ENCODE measurements around the gene PCGF3. TPM values are rescaled to one million over a fixed set of nuclear protein-coding genes. Genes with fewer than 3 reads are reported as not detected.

PCGF3 gene
- total and polyA plus RNA-seq, 3 experiments from 2014 or later = 4.8 to 26.1 (median 24.7) TPM

- CTCF ChIA-PET = interaction anchor here (0.8 to 2.5 kb wide), 2 partner anchors 16 to 39 kb away, joined by 3 to 8 read pairs; no protein-coding TSS in a partner anchor
- peak overlapping the region; percentile 91 to 98 (median 93) for H3K4me3 Mint-ChIP-seq
- peaks cover 0 to 2% (median 0%) of the 10 kb centered on the region in 5 donors for H3K9me3 Mint-ChIP-seq
- peaks cover 8 to 40% (median 10%) of the 10 kb centered on the region in 3 donors for H3K36me3 Mint-ChIP-seq
- no peaks in the 10 kb centered on the region for H3K9me3 ChIP-seq (ENCODE audit: low read length)
- POLR2A ChIA-PET = interaction anchor here (0.5 to 1.4 kb wide), 7 partner anchors 26 to 262 kb away, joined by 3 to 4 read pairs (median 4); partner anchors contain the start of genes ATP5ME and MYL5
- H3K4me1 Mint-ChIP-seq = peaks cover 38 to 65% (median 43%) of the 10 kb centered on the region in 3 donors
- H3K27ac ChIP-seq (ENCODE audit: low read depth, low read length) = peak overlapping the region; percentile 94
- peak overlapping the region; percentile 91 to 99 (median 95) for H3K27ac Mint-ChIP-seq
- peaks cover 28% of the 10 kb centered on the region for H3K4me1 ChIP-seq (ENCODE audit: insufficient read depth, low read length)
- H3K27me3 ChIP-seq (ENCODE audit: insufficient read depth, low read length, poor library complexity, severe bottlenecking) = peaks cover 19% of the 10 kb centered on the region
- peaks cover 9% of the 10 kb centered on the region for H3K36me3 ChIP-seq (ENCODE audit: insufficient read depth, low read length)
- peak; percentile 97 to 99 (median 99) for DNase-seq
- H3K4me3 ChIP-seq (ENCODE audit: low read length) = peak overlapping the region; percentile 89
- peaks cover 14 to 18% of the 10 kb centered on the region in 2 donors for H3K27me3 Mint-ChIP-seq
Observed at GRCh38 chr4:781493-782216, 76.0 kb downstream of the PCGF3 start.

GRCh38 chr4:784401-785331 is 79.0 kb downstream of the PCGF3 start:
- ChIA-PET POLR2A (no interaction called here), CTCF (interaction anchor here (0.8 kb wide), 1 partner anchor 42 kb away, joined by 3 read pairs; no protein-coding TSS in a partner anchor)
- Histone ChIP-seq H3K27ac (ENCODE audit: low read depth, low read length) (no peak overlapping the region), H3K9me3 (ENCODE audit: low read length) (no peaks in the 10 kb centered on the region), H3K4me3 (ENCODE audit: low read length) (no peak overlapping the region), H3K36me3 (ENCODE audit: insufficient read depth, low read length) (peaks cover 4% of the 10 kb centered on the region), H3K27me3 (ENCODE audit: insufficient read depth, low read length, poor library complexity, severe bottlenecking) (peaks cover 23% of the 10 kb centered on the region), H3K4me1 (ENCODE audit: insufficient read depth, low read length) (peaks cover 18% of the 10 kb centered on the region)
- Mint-ChIP-seq H3K4me1 (peaks cover 20 to 42% (median 26%) of the 10 kb centered on the region in 3 donors), H3K27me3 (peaks cover 17 to 27% of the 10 kb centered on the region in 2 donors), H3K27ac (peak overlapping the region in 1 of 8 donors; percentile 7), H3K36me3 (peaks cover 0 to 14% (median 1%) of the 10 kb centered on the region in 3 donors), H3K4me3 (peak overlapping the region in 6 of 7 donors; percentile 5 to 68 (median 32)), H3K9me3 (peaks cover 0 to 2% (median 0%) of the 10 kb centered on the region in 5 donors)
- DNase-seq = peak in 1 of 5 donors; percentile 34

DNA sequence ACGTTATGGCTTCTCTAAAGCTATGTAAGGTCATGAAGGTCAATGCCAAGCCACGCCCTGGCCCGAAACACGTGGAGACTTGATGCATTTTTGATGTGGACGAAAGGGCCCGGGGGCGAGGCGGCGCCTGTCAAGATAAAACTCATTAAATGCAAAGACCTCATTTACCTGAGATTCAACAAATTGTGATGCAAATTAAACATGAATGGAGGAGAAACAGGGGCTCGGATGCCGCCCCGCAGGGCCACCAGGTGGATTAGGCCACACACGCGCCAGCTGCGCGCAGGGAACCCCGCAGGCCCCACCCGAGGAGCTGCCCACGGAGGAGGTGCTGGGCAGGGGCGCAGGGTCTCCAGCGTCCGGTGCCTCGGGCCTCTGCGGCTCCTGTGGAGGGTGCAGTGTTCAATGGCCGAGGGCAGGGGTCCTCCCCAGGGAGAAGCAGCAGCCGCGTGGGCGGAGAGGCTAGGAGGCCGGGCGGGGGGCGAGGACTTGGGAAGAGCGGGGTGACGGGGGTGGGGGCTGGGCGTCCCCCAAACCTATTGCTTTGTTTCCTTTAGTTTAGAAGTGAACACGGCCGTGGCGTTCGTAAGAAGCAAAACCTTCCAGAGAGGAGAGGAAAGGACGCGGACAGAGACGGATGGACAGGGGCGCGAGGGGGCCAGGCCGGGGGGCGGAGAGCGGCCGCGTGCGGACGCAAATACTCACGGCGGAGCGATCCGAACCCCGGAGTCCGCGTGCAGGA is 79.9 kb downstream of the PCGF3 start:
- Histone ChIP-seq H3K27me3 (ENCODE audit: insufficient read depth, low read length, poor library complexity, severe bottlenecking) (peaks cover 23% of the 10 kb centered on the region), H3K9me3 (ENCODE audit: low read length) (no peaks in the 10 kb centered on the region), H3K4me3 (ENCODE audit: low read length) (no peak overlapping the region), H3K36me3 (ENCODE audit: insufficient read depth, low read length) (no peaks in the 10 kb centered on the region), H3K4me1 (ENCODE audit: insufficient read depth, low read length) (peaks cover 10% of the 10 kb centered on the region), H3K27ac (ENCODE audit: low read depth, low read length) (no peak overlapping the region)
- Mint-ChIP-seq H3K4me3 (peak overlapping the region in 6 of 7 donors; percentile 13 to 51 (median 39)), H3K36me3 (peaks cover 0 to 6% (median 0%) of the 10 kb centered on the region in 3 donors), H3K9me3 (peaks cover 0 to 2% (median 0%) of the 10 kb centered on the region in 5 donors), H3K27ac (peak overlapping the region in 3 of 8 donors; percentile 7 to 57 (median 46)), H3K4me1 (peaks cover 11 to 35% (median 17%) of the 10 kb centered on the region in 3 donors), H3K27me3 (peaks cover 19 to 27% of the 10 kb centered on the region in 2 donors)
- DNase-seq = no peak
- ChIA-PET CTCF (no interaction called here), POLR2A (no interaction called here)

GRCh38 chr4:786074-786741 is 80.6 kb downstream of the PCGF3 start:
- peaks cover 9 to 34% (median 14%) of the 10 kb centered on the region in 3 donors for H3K4me1 Mint-ChIP-seq
- Histone ChIP-seq H3K9me3 (ENCODE audit: low read length) (no peaks in the 10 kb centered on the region), H3K36me3 (ENCODE audit: insufficient read depth, low read length) (no peaks in the 10 kb centered on the region), H3K27ac (ENCODE audit: low read depth, low read length) (no peak overlapping the region), H3K4me3 (ENCODE audit: low read length) (no peak overlapping the region), H3K4me1 (ENCODE audit: insufficient read depth, low read length) (peaks cover 6% of the 10 kb centered on the region), H3K27me3 (ENCODE audit: insufficient read depth, low read length, poor library complexity, severe bottlenecking) (peaks cover 23% of the 10 kb centered on the region)
- H3K9me3 Mint-ChIP-seq = peaks cover 0 to 2% (median 0%) of the 10 kb centered on the region in 5 donors
- H3K27ac Mint-ChIP-seq = no peak overlapping the region
- ChIA-PET CTCF (no interaction called here), POLR2A (no interaction called here)
- H3K36me3 Mint-ChIP-seq = peaks cover 0 to 5% (median 0%) of the 10 kb centered on the region in 3 donors
- peaks cover 22 to 31% of the 10 kb centered on the region in 2 donors for H3K27me3 Mint-ChIP-seq
- peak overlapping the region in 1 of 7 donors; percentile 37 for H3K4me3 Mint-ChIP-seq
- DNase-seq = no peak

DNA sequence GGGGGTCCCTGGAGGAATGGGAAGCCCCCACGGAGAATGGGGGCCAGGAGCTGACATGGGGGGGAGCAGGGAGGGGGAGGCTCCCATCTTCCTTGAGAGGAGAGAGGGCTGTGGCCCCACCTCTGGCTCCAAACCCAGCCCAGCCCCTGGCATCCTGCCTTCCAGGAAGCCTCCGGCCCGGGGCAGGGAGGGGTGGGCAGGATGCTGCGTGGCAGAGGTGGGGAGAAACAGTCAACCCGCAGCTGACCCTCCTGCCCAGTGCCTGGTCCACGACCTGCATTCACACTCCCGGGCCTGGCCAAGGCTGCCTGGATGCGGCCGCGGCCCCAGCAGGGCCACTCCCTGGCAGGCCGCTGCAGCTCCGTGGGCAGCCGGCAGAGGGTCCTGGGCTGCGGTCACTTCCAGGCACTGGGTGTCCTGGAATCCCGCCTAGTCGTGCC is 81.2 kb downstream of the PCGF3 start:
- ChIA-PET POLR2A (no interaction called here), CTCF (no interaction called here)
- peaks cover 22 to 31% of the 10 kb centered on the region in 2 donors for H3K27me3 Mint-ChIP-seq
- Histone ChIP-seq H3K36me3 (ENCODE audit: insufficient read depth, low read length) (no peaks in the 10 kb centered on the region), H3K27me3 (ENCODE audit: insufficient read depth, low read length, poor library complexity, severe bottlenecking) (peaks cover 23% of the 10 kb centered on the region), H3K4me1 (ENCODE audit: insufficient read depth, low read length) (peaks cover 6% of the 10 kb centered on the region), H3K9me3 (ENCODE audit: low read length) (no peaks in the 10 kb centered on the region), H3K4me3 (ENCODE audit: low read length) (no peak overlapping the region), H3K27ac (ENCODE audit: low read depth, low read length) (no peak overlapping the region)
- peaks cover 9 to 29% (median 14%) of the 10 kb centered on the region in 3 donors for H3K4me1 Mint-ChIP-seq
- no peaks in the 10 kb centered on the region for H3K9me3 Mint-ChIP-seq
- peak overlapping the region in 1 of 8 donors; percentile 4 for H3K27ac Mint-ChIP-seq
- H3K36me3 Mint-ChIP-seq = peaks cover 0 to 2% (median 0%) of the 10 kb centered on the region in 3 donors
- DNase-seq = no peak
- peak overlapping the region in 1 of 7 donors; percentile 67 for H3K4me3 Mint-ChIP-seq

DNA sequence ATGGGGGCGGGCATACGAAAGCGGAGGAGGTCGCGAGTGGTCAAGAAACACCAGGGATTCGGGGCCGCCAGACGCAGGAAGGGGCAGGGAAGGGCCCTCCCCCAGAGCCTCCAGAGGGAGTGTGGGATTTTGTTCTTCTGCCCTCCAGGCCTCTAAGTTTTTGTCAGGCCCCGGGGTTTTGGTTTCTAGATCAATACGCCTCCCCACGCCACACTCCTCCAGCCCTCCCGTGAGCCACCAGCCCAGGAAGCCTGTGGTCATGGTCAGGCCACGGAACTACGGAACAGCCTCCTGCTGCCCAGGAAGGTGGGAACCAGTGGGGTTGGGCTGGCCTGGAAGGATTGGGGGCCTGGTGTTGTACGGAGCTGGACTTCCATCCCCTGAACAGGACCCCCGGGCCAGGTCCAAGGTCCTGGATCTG is 81.9 kb downstream of the PCGF3 start:
- Mint-ChIP-seq H3K27me3 (peaks cover 23 to 33% of the 10 kb centered on the region in 2 donors), H3K4me1 (peaks cover 7 to 26% (median 8%) of the 10 kb centered on the region in 3 donors), H3K9me3 (no peaks in the 10 kb centered on the region), H3K4me3 (peak overlapping the region in 3 of 7 donors; percentile 20 to 67 (median 40)), H3K27ac (peak overlapping the region in 1 of 8 donors; percentile 4), H3K36me3 (no peaks in the 10 kb centered on the region)
- peaks cover under 1% of the 10 kb centered on the region for H3K4me1 ChIP-seq (ENCODE audit: insufficient read depth, low read length)
- ChIA-PET POLR2A (no interaction called here), CTCF (no interaction called here)
- no peaks in the 10 kb centered on the region for H3K9me3 ChIP-seq (ENCODE audit: low read length)
- no peaks in the 10 kb centered on the region for H3K36me3 ChIP-seq (ENCODE audit: insufficient read depth, low read length)
- no peak overlapping the region for H3K27ac ChIP-seq (ENCODE audit: low read depth, low read length)
- peaks cover 23% of the 10 kb centered on the region for H3K27me3 ChIP-seq (ENCODE audit: insufficient read depth, low read length, poor library complexity, severe bottlenecking)
- H3K4me3 ChIP-seq (ENCODE audit: low read length) = no peak overlapping the region
- DNase-seq = no peak

Measured in CD8-positive, alpha-beta memory T cell (primary cell).